Erythroblast (primary cell): ENCODE measurements around the gene NRBF2.

ENCODE experiments used
- GATA1 ChIP-seq: IDR thresholded peaks from 2 replicates; pipeline ENCODE4 v1.6.1; 2011; ENCODE audit warnings: low read depth, mild to moderate bottlenecking, control low read depth, low read length, moderate library complexity
- POLR2A ChIP-seq: IDR thresholded peaks from 2 replicates; pipeline ENCODE4 v1.6.1; 2011; ENCODE audit warnings: mild to moderate bottlenecking, low read length

GRCh38 chr10:63128443-63128842 is 4.7 kb upstream of the NRBF2 start:
- no peak for TF ChIP-seq POLR2A
- TF ChIP-seq GATA1, result no peak
